Neural cell (in vitro differentiated cells): ENCODE data around the gene SAMD8.

Experiments
- EZH2 ChIP-seq: fragments of 200-600, 300-800 bp; shearing (Covaris generic), sonication (generic); IDR thresholded peaks from 2 replicates; pipeline ENCODE4 v1.6.1; 2014; ENCODE audit warnings: antibody characterized with exemption, low read length, borderline replicate concordance, mild to moderate bottlenecking; ENCODE audit not compliant: insufficient read depth, poor library complexity, severe bottlenecking
- POLR2AphosphoS5 ChIP-seq: IDR thresholded peaks from 2 replicates; pipeline ENCODE4 v1.6.1; 2012
- RAD21 ChIP-seq: fragments of 450-650 bp; conservative IDR thresholded peaks from 2 replicates; pipeline ENCODE4 v1.6.1; 2014; ENCODE audit warnings: antibody characterized with exemption, mild to moderate bottlenecking, moderate library complexity
- TF ChIP-seq, protein P1 (sequence below): fragments of 450-650 bp; IDR thresholded peaks from 2 replicates; pipeline ENCODE4 v1.5.1; 2014; ENCODE audit warnings: antibody characterized with exemption, mild to moderate bottlenecking, moderate library complexity; ENCODE audit not compliant: poor library complexity, severe bottlenecking

GRCh38 chr10:75122505-75122904 lies 11.0 kb downstream of the SAMD8 start:
- TF ChIP-seq, protein P1, sequence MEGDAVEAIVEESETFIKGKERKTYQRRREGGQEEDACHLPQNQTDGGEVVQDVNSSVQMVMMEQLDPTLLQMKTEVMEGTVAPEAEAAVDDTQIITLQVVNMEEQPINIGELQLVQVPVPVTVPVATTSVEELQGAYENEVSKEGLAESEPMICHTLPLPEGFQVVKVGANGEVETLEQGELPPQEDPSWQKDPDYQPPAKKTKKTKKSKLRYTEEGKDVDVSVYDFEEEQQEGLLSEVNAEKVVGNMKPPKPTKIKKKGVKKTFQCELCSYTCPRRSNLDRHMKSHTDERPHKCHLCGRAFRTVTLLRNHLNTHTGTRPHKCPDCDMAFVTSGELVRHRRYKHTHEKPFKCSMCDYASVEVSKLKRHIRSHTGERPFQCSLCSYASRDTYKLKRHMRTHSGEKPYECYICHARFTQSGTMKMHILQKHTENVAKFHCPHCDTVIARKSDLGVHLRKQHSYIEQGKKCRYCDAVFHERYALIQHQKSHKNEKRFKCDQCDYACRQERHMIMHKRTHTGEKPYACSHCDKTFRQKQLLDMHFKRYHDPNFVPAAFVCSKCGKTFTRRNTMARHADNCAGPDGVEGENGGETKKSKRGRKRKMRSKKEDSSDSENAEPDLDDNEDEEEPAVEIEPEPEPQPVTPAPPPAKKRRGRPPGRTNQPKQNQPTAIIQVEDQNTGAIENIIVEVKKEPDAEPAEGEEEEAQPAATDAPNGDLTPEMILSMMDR, result no peak
- TF ChIP-seq EZH2 (no peak), RAD21 (no peak), POLR2AphosphoS5 (no peak)
